IMR-90 (cell line): ENCODE data around the gene ZDBF2. TPM values are rescaled to one million over a fixed set of nuclear protein-coding genes. Genes with fewer than 3 reads are reported as not detected.

Source experiments
- CTCF ChIP-seq: conservative IDR thresholded peaks from 2 replicates; pipeline ENCODE4 v1.5.1; 2012; ENCODE audit warnings: mild to moderate bottlenecking, low read depth, low read length, improper control_type of control experiment
- polyA plus RNA-seq, 3 experiments: library from polyadenylated mRNA; depleted of rRNA; stranded (reverse); fragments of >200 nt; gene quantifications; 2 replicates each; pipeline ENCODE4 v1.2.3, GENCODE V29; 2012; ENCODE audit warnings: low replicate concordance in 1 of 3
- total RNA-seq: library from RNA; depleted of rRNA; stranded (reverse); fragments of >200 nt; gene quantifications from 2 replicates; pipeline ENCODE4 v1.2.3, GENCODE V29; 2012

The ZDBF2 gene
- total and polyA plus RNA-seq, 2 of the 4 experiments (the other 2 are of a cell fraction): 1.9 to 10.2 TPM

DNA sequence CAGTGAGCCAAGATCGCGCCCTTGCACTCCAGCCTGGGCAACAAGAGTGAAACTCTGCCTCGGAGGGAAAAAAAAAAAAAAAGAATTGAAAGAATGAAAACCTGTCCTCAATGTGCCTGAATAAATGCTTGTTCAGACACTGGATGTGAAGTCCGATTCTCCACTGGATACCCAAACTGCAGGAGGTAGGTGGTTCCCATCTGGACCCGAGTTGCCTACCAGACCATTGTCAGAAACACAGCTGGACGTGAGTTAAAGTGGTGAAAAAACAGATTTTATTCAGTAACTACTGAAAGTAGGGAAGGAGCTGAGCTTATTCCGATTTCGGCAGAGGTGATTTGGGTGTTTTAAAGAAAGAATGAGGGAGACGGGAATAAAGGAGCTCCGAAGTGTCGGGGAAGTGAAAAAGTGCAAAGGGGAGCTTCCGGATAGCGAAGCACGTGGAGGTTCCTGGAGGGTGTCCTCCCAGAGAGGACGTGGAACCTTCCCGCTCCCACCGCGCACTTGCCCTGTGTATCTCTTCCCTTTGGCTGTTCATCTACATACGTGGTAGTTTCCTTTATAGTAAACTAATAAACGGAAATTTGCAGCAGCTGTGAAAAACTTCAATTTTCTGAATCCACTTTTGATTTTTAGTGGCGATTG is 10.4 kb upstream of the ZDBF2 start (continued):
- no peak for TF ChIP-seq CTCF
